ENCODE results near the gene SYK. TPM values are rescaled to one million over a fixed set of nuclear protein-coding genes. Genes with fewer than 3 reads are reported as not detected.

The SYK gene
- total RNA-seq, 1 experiment from 2014 or later: 0.28 TPM

- no peak for ATAC-seq
Measured at GRCh38 chr9:90901933-90902332, 100.3 kb downstream of the SYK start.

DNA sequence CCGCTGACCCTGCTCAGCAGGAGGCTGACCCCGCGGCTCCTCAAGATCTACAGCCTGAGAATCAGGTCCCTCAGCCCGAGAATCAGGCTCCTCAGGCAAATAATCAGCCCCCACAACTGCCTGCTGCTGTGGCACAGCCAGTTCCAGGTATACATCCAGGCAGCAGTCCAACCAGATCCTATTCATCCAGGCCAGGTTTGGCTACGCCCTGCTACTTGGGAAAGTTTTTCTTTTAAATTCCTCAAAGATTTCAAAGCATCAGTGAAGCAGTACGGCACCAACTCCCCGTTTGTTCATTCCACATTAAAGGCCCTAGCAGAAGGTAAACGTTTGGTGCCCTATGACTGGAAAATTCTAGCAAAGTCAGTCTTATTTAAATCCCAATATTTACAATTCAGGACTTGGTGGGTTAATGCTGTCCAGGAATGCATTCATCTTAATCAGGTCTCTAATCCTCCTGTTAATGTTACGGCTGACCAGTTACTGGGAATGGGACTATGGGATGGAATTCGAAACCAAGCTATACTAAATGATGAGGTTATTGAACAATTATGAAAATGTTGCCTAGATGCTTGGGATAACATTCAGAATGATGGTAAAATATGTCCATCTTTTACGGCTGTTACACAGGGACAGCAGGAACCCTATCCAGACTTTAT, 102.3 kb downstream of the SYK start:
- in situ Hi-C loops (cut with HindIII; ENCODE audit: low pct_unique_long_range_greater_than_20kb, low sequenced_read_pairs): no loop called here

More at GRCh38 chr9:90901933-90902332, 100.3 kb downstream of the SYK start:
- no TSS peak for BruUV-seq (replicated peaks)
- Histone ChIP-seq H3K4me1 (ENCODE audit: control insufficient read depth, insufficient read depth, low read length) (no peaks in the 10 kb centered on the region), H3K4me3 (ENCODE audit: low read depth in 2 of 2, low read length in 2 of 2) (no peak overlapping the region), H3K9me3 (ENCODE audit: control insufficient read depth, insufficient read depth, low read depth, low read length) (no peaks in the 10 kb centered on the region), H3K27ac (ENCODE audit: low read length) (no peak overlapping the region), H3K27me3 (ENCODE audit: control insufficient read depth, insufficient read depth, low read length) (no peaks in the 10 kb centered on the region), H3K36me3 (ENCODE audit: control insufficient read depth, insufficient read depth, low read length) (no peaks in the 10 kb centered on the region)
- intact Hi-C loops (cut with micrococcal nuclease; ENCODE audit: unreplicated experiment) (no loop called here), in situ Hi-C loops (cut with HindIII; ENCODE audit: low pct_unique_long_range_greater_than_20kb, low sequenced_read_pairs) (no loop called here)
- no peak for DNase-seq (ENCODE audit: low read depth, low spot score)
- TF ChIP-seq, protein P1, sequence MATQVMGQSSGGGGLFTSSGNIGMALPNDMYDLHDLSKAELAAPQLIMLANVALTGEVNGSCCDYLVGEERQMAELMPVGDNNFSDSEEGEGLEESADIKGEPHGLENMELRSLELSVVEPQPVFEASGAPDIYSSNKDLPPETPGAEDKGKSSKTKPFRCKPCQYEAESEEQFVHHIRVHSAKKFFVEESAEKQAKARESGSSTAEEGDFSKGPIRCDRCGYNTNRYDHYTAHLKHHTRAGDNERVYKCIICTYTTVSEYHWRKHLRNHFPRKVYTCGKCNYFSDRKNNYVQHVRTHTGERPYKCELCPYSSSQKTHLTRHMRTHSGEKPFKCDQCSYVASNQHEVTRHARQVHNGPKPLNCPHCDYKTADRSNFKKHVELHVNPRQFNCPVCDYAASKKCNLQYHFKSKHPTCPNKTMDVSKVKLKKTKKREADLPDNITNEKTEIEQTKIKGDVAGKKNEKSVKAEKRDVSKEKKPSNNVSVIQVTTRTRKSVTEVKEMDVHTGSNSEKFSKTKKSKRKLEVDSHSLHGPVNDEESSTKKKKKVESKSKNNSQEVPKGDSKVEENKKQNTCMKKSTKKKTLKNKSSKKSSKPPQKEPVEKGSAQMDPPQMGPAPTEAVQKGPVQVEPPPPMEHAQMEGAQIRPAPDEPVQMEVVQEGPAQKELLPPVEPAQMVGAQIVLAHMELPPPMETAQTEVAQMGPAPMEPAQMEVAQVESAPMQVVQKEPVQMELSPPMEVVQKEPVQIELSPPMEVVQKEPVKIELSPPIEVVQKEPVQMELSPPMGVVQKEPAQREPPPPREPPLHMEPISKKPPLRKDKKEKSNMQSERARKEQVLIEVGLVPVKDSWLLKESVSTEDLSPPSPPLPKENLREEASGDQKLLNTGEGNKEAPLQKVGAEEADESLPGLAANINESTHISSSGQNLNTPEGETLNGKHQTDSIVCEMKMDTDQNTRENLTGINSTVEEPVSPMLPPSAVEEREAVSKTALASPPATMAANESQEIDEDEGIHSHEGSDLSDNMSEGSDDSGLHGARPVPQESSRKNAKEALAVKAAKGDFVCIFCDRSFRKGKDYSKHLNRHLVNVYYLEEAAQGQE (IDR thresholded peaks at IDR 0.05; ENCODE audit: insufficient read depth in 1 of 2, low read depth in 2 of 2, low read length in 1 of 2): no peak
- TF ChIP-seq POLR2AphosphoS5 (IDR thresholded peaks at IDR 0.05; ENCODE audit: low read depth, low read length): no peak
- no peak for TF ChIP-seq TCF7L2 (IDR thresholded peaks at IDR 0.05; ENCODE audit: low read depth, low read length)
- TF ChIP-seq, protein P2, sequence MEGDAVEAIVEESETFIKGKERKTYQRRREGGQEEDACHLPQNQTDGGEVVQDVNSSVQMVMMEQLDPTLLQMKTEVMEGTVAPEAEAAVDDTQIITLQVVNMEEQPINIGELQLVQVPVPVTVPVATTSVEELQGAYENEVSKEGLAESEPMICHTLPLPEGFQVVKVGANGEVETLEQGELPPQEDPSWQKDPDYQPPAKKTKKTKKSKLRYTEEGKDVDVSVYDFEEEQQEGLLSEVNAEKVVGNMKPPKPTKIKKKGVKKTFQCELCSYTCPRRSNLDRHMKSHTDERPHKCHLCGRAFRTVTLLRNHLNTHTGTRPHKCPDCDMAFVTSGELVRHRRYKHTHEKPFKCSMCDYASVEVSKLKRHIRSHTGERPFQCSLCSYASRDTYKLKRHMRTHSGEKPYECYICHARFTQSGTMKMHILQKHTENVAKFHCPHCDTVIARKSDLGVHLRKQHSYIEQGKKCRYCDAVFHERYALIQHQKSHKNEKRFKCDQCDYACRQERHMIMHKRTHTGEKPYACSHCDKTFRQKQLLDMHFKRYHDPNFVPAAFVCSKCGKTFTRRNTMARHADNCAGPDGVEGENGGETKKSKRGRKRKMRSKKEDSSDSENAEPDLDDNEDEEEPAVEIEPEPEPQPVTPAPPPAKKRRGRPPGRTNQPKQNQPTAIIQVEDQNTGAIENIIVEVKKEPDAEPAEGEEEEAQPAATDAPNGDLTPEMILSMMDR (IDR thresholded peaks at IDR 0.05): no peak
- TF ChIP-seq SIN3A (IDR thresholded peaks at IDR 0.05; ENCODE audit: borderline replicate concordance, insufficient read depth, low read depth, low read length): no peak
- POLR2A ChIA-PET: no interaction called here
- CTCF ChIA-PET: no interaction called here

More for the DNA sequence above, 102.3 kb downstream of the SYK start:
- Histone ChIP-seq H3K4me3 (ENCODE audit: low read depth in 2 of 2, low read length in 2 of 2) (no peak overlapping the region), H3K27ac (ENCODE audit: low read length) (no peak overlapping the region), H3K27me3 (ENCODE audit: control insufficient read depth, insufficient read depth, low read length) (no peaks in the 10 kb centered on the region), H3K36me3 (ENCODE audit: control insufficient read depth, insufficient read depth, low read length) (no peaks in the 10 kb centered on the region), H3K9me3 (ENCODE audit: control insufficient read depth, insufficient read depth, low read depth, low read length) (no peaks in the 10 kb centered on the region), H3K4me1 (ENCODE audit: control insufficient read depth, insufficient read depth, low read length) (no peaks in the 10 kb centered on the region)
- intact Hi-C loops (cut with micrococcal nuclease; ENCODE audit: unreplicated experiment): no loop called here
- TF ChIP-seq, protein P2 (IDR thresholded peaks at IDR 0.05): no peak
- TF ChIP-seq POLR2AphosphoS5 (IDR thresholded peaks at IDR 0.05; ENCODE audit: low read depth, low read length): no peak
- TF ChIP-seq TCF7L2 (IDR thresholded peaks at IDR 0.05; ENCODE audit: low read depth, low read length): no peak
- TF ChIP-seq, protein P1 (IDR thresholded peaks at IDR 0.05; ENCODE audit: insufficient read depth in 1 of 2, low read depth in 2 of 2, low read length in 1 of 2): no peak
- no peak for TF ChIP-seq SIN3A (IDR thresholded peaks at IDR 0.05; ENCODE audit: borderline replicate concordance, insufficient read depth, low read depth, low read length)
- ATAC-seq (no peak), DNase-seq (ENCODE audit: low read depth, low spot score) (no peak)
- POLR2A ChIA-PET: no interaction called here
- CTCF ChIA-PET: no interaction called here
- no TSS peak for BruUV-seq (replicated peaks)
